HFFc6 (cell line): Measurements from ENCODE around the gene RB1. TPM values are rescaled to one million over a fixed set of nuclear protein-coding genes. Genes with fewer than 3 reads are reported as not detected.
"Not testable (repeated sequence)": the region's sequence is repeated elsewhere in the genome, so short reads cannot be mapped to it uniquely, and the experiment has no call there.

Source experiments
- DNase-seq: peaks from one replicate; pipeline ENCODE4 v3.0.0-alpha.2; 2018
- H3K27ac Mint-ChIP-seq: 2 replicates; pipeline ENCODE4 v1.8.0; 2020; ENCODE audit warnings: mild to moderate bottlenecking, mixed read lengths
- H3K27me3 Mint-ChIP-seq: 2 replicates; pipeline ENCODE4 v1.8.0; 2021; ENCODE audit warnings: mild to moderate bottlenecking, moderate library complexity, mixed read lengths; ENCODE audit not compliant: insufficient read depth
- H3K36me3 Mint-ChIP-seq: 2 replicates; pipeline ENCODE4 v1.8.0; 2021; ENCODE audit warnings: low read depth, mixed read lengths
- H3K4me1 Mint-ChIP-seq: 2 replicates; pipeline ENCODE4 v1.8.0; 2020; ENCODE audit warnings: low read depth, mixed read lengths
- H3K4me3 Mint-ChIP-seq: 2 replicates; pipeline ENCODE4 v1.8.0; 2020; ENCODE audit warnings: mild to moderate bottlenecking, moderate library complexity, mixed read lengths
- H3K9me3 Mint-ChIP-seq: 2 replicates; pipeline ENCODE4 v1.8.0; 2020; ENCODE audit warnings: mild to moderate bottlenecking, mixed read lengths
- total RNA-seq, 6 experiments: library from RNA; stranded (reverse); fragmentation: NEBNext Ultra II Directional; extraction: Animal tissue kit (Norgen Biotek cat#: 25700); gene quantifications; 2 replicates in 1 of 6; 3 replicates in 5 of 6; pipeline ENCODE4 v1.2.3, GENCODE V29; 2021
- TF ChIP-seq, protein P1 (sequence below): fragments of 200-600 bp; sonication (generic); IDR thresholded peaks from 2 replicates; pipeline ENCODE4 v1.5.0; 2021; ENCODE audit warnings: antibody characterized with exemption, mild to moderate bottlenecking

RB1 gene
- total RNA-seq, 6 experiments from 2014 or later, result 39.2 to 50.4 (median 43.0) TPM

DNA sequence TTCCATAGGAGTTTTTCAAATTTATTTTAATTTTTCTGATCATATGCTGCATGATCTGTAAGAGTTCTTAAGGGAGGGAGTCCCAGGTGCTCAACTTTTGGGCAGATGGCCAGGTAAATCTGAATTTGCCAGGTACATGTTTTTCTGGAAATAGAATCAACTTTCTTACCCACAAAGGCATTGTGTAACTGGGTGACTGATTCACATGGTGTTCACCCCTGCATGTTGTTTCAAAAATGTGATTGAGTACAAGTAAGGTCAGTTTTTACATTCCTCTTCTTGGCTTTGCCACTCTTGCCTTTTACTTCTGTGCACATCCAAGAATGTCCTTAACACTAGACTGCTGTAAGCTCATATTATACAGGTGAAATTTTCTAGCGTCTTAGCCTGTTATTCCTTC, 30.4 kb downstream of the RB1 start:
- peaks cover 5% of the 10 kb centered on the region; the same call in 1 of the 2 replicates for H3K9me3 Mint-ChIP-seq
- TF ChIP-seq, protein P1, sequence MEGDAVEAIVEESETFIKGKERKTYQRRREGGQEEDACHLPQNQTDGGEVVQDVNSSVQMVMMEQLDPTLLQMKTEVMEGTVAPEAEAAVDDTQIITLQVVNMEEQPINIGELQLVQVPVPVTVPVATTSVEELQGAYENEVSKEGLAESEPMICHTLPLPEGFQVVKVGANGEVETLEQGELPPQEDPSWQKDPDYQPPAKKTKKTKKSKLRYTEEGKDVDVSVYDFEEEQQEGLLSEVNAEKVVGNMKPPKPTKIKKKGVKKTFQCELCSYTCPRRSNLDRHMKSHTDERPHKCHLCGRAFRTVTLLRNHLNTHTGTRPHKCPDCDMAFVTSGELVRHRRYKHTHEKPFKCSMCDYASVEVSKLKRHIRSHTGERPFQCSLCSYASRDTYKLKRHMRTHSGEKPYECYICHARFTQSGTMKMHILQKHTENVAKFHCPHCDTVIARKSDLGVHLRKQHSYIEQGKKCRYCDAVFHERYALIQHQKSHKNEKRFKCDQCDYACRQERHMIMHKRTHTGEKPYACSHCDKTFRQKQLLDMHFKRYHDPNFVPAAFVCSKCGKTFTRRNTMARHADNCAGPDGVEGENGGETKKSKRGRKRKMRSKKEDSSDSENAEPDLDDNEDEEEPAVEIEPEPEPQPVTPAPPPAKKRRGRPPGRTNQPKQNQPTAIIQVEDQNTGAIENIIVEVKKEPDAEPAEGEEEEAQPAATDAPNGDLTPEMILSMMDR, result no peak
- peak overlapping the region; percentile 49 for H3K27ac Mint-ChIP-seq
- DNase-seq, result peak; percentile 44
- no peak overlapping the region for H3K4me3 Mint-ChIP-seq
- no peaks in the 10 kb centered on the region for H3K27me3 Mint-ChIP-seq
- H3K4me1 Mint-ChIP-seq, result peaks cover 18% of the 10 kb centered on the region
- H3K36me3 Mint-ChIP-seq, result peaks cover 34% of the 10 kb centered on the region

DNA sequence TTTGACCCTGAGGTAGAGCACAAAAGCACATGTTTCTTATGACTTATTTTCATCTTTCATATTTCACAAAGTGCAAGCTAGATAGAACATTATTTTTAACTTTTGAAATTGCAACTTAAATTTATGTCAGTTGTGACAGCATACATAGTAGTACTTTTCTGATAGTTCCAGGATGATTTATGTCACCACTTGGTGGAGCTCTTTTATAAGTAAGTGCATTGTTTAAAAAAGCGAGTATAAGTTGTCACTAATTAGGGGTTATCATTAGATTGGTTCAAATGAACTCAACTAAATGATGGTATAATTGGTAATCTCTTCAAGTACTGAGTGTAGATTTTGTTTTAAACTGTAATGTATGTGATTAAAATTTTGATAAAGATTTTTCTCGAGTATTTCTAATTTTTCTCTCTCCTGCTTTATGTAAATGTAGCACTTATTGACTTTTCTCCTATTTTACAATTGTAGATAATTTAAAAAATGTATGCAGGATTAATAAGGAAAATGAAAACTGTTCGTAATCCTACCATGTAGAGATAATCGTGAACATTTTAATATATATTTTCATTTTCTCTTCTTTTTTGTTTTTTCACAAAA, 31.1 kb downstream of the RB1 start:
- TF ChIP-seq, protein P1, result peak; percentile 86
- Mint-ChIP-seq H3K36me3 (peaks cover 31% of the 10 kb centered on the region), H3K9me3 (peaks cover 5% of the 10 kb centered on the region; the same call in 1 of the 2 replicates), H3K27me3 (no peaks in the 10 kb centered on the region), H3K4me3 (no peak overlapping the region), H3K4me1 (peaks cover 18% of the 10 kb centered on the region), H3K27ac (peak overlapping the region; percentile 49; the same call in 1 of the 2 replicates)
- DNase-seq, result peak; percentile 22

DNA sequence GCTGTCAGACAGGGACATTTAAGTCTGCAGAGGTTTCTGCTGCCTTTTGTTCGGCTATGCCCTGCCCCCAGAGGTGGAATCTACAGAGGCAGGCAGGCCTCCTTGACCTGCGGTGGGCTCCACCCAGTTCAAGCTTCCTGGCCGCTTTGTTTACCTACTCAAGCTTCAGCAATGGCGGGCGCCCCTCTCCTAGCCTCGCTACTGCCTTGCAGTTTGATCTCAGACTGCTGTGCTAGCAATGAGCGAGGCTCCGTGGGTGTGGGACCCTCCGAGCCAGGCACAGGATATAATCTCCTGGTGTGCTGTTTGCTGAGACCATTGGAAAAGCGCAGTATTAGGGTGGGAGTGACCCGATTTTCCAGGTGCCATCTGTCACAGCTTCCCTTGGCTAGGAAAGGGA, 35.6 kb downstream of the RB1 start:
- not testable (repeated sequence) for DNase-seq, H3K4me1 Mint-ChIP-seq, H3K4me3 Mint-ChIP-seq, H3K27me3 Mint-ChIP-seq, H3K27ac Mint-ChIP-seq, H3K9me3 Mint-ChIP-seq
- peaks cover 23% of the 10 kb centered on the region for H3K36me3 Mint-ChIP-seq

DNA sequence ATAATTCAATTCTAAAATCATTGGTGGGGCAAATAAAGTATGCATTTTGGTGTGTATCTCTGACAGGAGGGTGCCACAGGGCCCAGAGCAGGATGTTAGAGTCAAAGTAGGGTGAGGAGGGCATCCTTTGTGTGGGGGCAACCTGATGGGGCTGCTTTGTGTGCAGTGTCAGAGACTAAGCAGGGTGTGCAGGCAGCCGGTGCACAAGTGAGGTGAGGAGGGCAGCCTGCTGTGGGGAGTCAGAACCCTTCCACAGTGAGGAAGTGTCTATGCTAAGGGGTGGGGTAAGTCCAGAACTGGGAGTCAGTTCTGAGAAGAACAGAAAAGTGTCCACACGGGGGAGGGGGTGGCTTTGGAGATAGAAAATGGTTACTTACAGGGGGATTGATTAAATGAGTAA, 40.7 kb downstream of the RB1 start:
- no peak overlapping the region for H3K4me3 Mint-ChIP-seq
- H3K27ac Mint-ChIP-seq, result no peak overlapping the region
- DNase-seq, result no peak
- H3K4me1 Mint-ChIP-seq, result no peaks in the 10 kb centered on the region
- H3K9me3 Mint-ChIP-seq, result no peaks in the 10 kb centered on the region
- peaks cover 11% of the 10 kb centered on the region for H3K36me3 Mint-ChIP-seq
- TF ChIP-seq, protein P1, result no peak
- H3K27me3 Mint-ChIP-seq, result no peaks in the 10 kb centered on the region

DNA sequence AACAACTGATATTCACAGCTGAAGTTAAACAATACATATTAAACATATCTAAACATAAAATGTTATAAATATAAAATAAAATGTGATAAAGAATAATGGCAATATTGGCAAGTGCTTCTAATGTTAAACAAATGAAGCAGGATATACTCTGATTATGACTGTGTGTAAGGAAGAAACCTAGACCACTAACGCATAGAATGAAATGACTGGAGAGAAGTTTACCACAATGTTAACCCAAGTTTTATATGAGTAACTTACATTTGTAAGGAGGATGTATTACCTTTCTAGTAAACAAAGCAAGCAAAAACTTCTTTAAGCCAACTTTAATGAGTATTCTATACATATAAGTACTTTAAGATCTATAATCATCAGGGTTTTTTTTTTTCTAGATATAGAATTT, 43.0 kb downstream of the RB1 start:
- Mint-ChIP-seq H3K27ac (no peak overlapping the region; the same call in 1 of the 2 replicates), H3K27me3 (no peaks in the 10 kb centered on the region), H3K9me3 (no peaks in the 10 kb centered on the region), H3K4me3 (no peak overlapping the region), H3K4me1 (no peaks in the 10 kb centered on the region), H3K36me3 (peaks cover 34% of the 10 kb centered on the region)
- TF ChIP-seq, protein P1, result no peak
- DNase-seq, result no peak

DNA sequence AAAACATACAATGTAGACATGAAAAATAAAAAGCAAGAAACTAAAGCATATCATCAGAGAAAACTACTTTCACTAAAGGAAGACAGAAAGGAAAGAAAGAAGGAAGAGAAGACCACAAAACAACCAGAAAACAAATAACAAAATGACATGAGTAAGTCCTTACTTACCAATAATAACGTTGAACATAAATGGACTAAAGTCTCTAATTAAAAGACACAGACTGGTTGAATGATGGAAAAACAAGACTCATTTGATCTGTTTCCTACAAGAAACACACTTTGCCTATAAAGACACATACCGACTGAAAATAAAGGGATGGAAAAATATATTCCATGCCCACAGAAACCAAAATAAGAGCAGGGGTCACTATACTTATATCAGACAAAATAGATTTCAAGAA, 46.0 kb downstream of the RB1 start:
- Mint-ChIP-seq H3K9me3 (peaks cover 24% of the 10 kb centered on the region), H3K4me3 (no peak overlapping the region), H3K27ac (no peak overlapping the region), H3K4me1 (no peaks in the 10 kb centered on the region), H3K36me3 (peaks cover 62% of the 10 kb centered on the region), H3K27me3 (no peaks in the 10 kb centered on the region)
- TF ChIP-seq, protein P1, result no peak
- DNase-seq, result no peak
